Ectodermal cell (in vitro differentiated cells): ENCODE data around the gene ATP5F1D.

ENCODE experiments used
- H3K27ac ChIP-seq: 2 replicates; pipeline ENCODE4 v1.7.0; 2013; ENCODE audit warnings: mild to moderate bottlenecking, low read depth, low read length; ENCODE audit not compliant: insufficient read depth, poor library complexity, severe bottlenecking
- H3K27me3 ChIP-seq: 2 replicates; pipeline ENCODE4 v1.7.0; 2013; ENCODE audit warnings: mild to moderate bottlenecking, low read length; ENCODE audit not compliant: insufficient read depth, control insufficient read depth, poor library complexity, severe bottlenecking
- H3K36me3 ChIP-seq: one replicate; pipeline ENCODE4 v1.7.0; 2013; ENCODE audit warnings: low read length; ENCODE audit not compliant: control insufficient read depth, insufficient read depth
- H3K4me1 ChIP-seq: one replicate; pipeline ENCODE4 v1.7.0; 2013; ENCODE audit warnings: low read length; ENCODE audit not compliant: control insufficient read depth, insufficient read depth
- H3K4me3 ChIP-seq: 2 replicates; pipeline ENCODE4 v1.7.0; 2013; ENCODE audit warnings: low read depth, low read length, control low read depth; ENCODE audit not compliant: insufficient read depth
- H3K9me3 ChIP-seq: 2 replicates; pipeline ENCODE4 v1.7.0; 2013; ENCODE audit warnings: mild to moderate bottlenecking, low read length, moderate library complexity; ENCODE audit not compliant: control insufficient read depth
- WGBS, 2 experiments: methylation state at CpG; one replicate each; pipeline ENCODE4 v1.1.7; 2013; ENCODE audit warnings: missing lambda C conversion rate in 2 of 2; 5-methylcytosine and 5-hydroxymethylcytosine counted together

The ATP5F1D gene

GRCh38 chr19:1291761-1292418 is 50.3 kb downstream of the ATP5F1D start:
- no peak overlapping the region for H3K4me3 ChIP-seq
- H3K36me3 ChIP-seq: no peaks in the 10 kb centered on the region
- H3K9me3 ChIP-seq: no peaks in the 10 kb centered on the region
- no peak overlapping the region for H3K27ac ChIP-seq
- WGBS, 2 experiments: 83 to 87% methylated on average over 25 of the region's 25 CpGs
- H3K4me1 ChIP-seq: peaks cover 13% of the 10 kb centered on the region
- H3K27me3 ChIP-seq: peaks cover 19% of the 10 kb centered on the region

- Histone ChIP-seq H3K27ac (no peak overlapping the region), H3K36me3 (no peaks in the 10 kb centered on the region), H3K27me3 (peaks cover 19% of the 10 kb centered on the region), H3K4me1 (peaks cover 12% of the 10 kb centered on the region), H3K9me3 (no peaks in the 10 kb centered on the region), H3K4me3 (no peak overlapping the region)
- 90 to 91% methylated on average over 17 of the region's 17 CpGs for WGBS, 2 experiments
Measured at GRCh38 chr19:1292419-1293151, 51.0 kb downstream of the ATP5F1D start.

GRCh38 chr19:1293782-1294604 is 52.4 kb downstream of the ATP5F1D start:
- no peaks in the 10 kb centered on the region for H3K36me3 ChIP-seq
- 90% methylated on average over 35 of the region's 35 CpGs for WGBS, 2 experiments
- H3K9me3 ChIP-seq: no peaks in the 10 kb centered on the region
- H3K4me3 ChIP-seq: no peak overlapping the region
- peaks cover 4% of the 10 kb centered on the region for H3K4me1 ChIP-seq
- peaks cover 19% of the 10 kb centered on the region for H3K27me3 ChIP-seq
- H3K27ac ChIP-seq: no peak overlapping the region
